SK-N-SH treated with all-trans-retinoic acid at 6 μM for 48 hours (cell line): ENCODE measurements around the gene GAK.

Experiments used
- GLIS3 ChIP-seq: fragments of 250-450 bp; sonication (Bioruptor Pico); IDR thresholded peaks from 2 replicates; pipeline ENCODE4 v1.5.0; 2020; ENCODE audit warnings: mild to moderate bottlenecking, moderate library complexity
- SNAI2 ChIP-seq: fragments of 250-450 bp; sonication (Bioruptor Pico); IDR thresholded peaks from 2 replicates; pipeline ENCODE4 v1.5.0; 2020; ENCODE audit warnings: mild to moderate bottlenecking, moderate library complexity

DNA sequence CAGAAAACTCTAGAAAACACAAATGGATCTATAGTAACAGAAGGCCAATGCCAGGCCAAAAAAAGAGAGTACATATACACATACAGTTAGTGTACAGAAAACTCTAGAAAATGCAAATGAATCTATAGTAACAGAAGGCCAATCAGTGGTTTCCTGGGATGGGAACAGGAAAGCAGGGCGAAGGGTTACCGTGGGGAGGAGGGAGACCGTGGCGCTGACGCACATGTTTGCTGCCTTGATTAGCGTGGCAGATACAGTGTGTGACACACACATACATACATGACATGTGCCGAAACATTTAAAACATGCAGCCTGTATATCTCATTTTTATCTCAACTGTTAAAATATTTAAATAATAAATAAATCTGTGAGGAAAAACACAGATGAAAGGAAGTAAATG is 14.7 kb downstream of the GAK start:
- TF ChIP-seq SNAI2 (CRISPR knock-in tag) (no peak), GLIS3 (CRISPR knock-in tag) (no peak)
